Naive B cell (primary cell): Measurements from ENCODE around the gene GMDS. TPM values are rescaled to one million over a fixed set of nuclear protein-coding genes. Genes with fewer than 3 reads are reported as not detected.
A peak's percentile ranks its signal among the peaks of the same experiment; 100 is the strongest.

Experiments used
- ATAC-seq, 2 donors: fragments of 150-1000 bp; cut with Tn5 transposase; 2 replicates each; pipeline ENCODE4 v1.10.0; 2021; ENCODE audit warnings: low read depth in 2 of 2, mild to moderate bottlenecking in 2 of 2, moderate library complexity in 2 of 2
- DNase-seq: peaks from one replicate; pipeline ENCODE4 v3.0.0; 2022
- H3K27ac Mint-ChIP-seq, 6 donors: one replicate each; pipeline ENCODE4 v1.8.0; 2020 to 2022; ENCODE audit warnings: mild to moderate bottlenecking in 6 of 6, mixed read lengths in 6 of 6, moderate library complexity in 5 of 6, inconsistent platforms in 2 of 6
- H3K27me3 Mint-ChIP-seq, 3 donors: one replicate each; pipeline ENCODE4 v1.8.0; 2021 to 2022; ENCODE audit warnings: mixed read lengths in 3 of 3, mild to moderate bottlenecking in 1 of 3
- H3K36me3 Mint-ChIP-seq, 2 donors: one replicate each; pipeline ENCODE4 v1.8.0; 2020 to 2022; ENCODE audit warnings: mixed read lengths in 2 of 2, inconsistent platforms in 1 of 2, mild to moderate bottlenecking in 1 of 2
- H3K4me1 Mint-ChIP-seq, 3 donors: one replicate each; pipeline ENCODE4 v1.8.0; 2020 to 2022; ENCODE audit warnings: mixed read lengths in 3 of 3, inconsistent platforms in 1 of 3, mild to moderate bottlenecking in 1 of 3, moderate library complexity in 1 of 3
- H3K4me3 Mint-ChIP-seq, 8 donors: one replicate each; pipeline ENCODE4 v1.8.0; 2020 to 2022; ENCODE audit warnings: mild to moderate bottlenecking in 8 of 8, mixed read lengths in 8 of 8, moderate library complexity in 8 of 8, inconsistent platforms in 2 of 8
- H3K9me3 Mint-ChIP-seq, 7 donors: one replicate each; pipeline ENCODE4 v1.8.0; 2020 to 2022; ENCODE audit warnings: mixed read lengths in 7 of 7, mild to moderate bottlenecking in 5 of 7, inconsistent platforms in 2 of 7, moderate library complexity in 1 of 7
- polyA plus RNA-seq, 6 donors: library from polyadenylated mRNA; unstranded; fragments of 300-500 nt; fragmentation: Illumina TruSeq; gene quantifications; one replicate each; pipeline ENCODE4 v1.2.3, GENCODE V29; 2021; ENCODE audit warnings: low read depth in 6 of 6

Gene GMDS
- polyA plus RNA-seq, 6 donors from 2014 or later = 12.7 to 23.3 (median 14.7) TPM

- H3K36me3 Mint-ChIP-seq = no peaks in the 10 kb centered on the region
- DNase-seq (no peak), ATAC-seq (no peak)
- peaks cover 0 to 3% (median 0%) of the 10 kb centered on the region in 3 donors for H3K4me1 Mint-ChIP-seq
- no peak overlapping the region for H3K27ac Mint-ChIP-seq
- no peaks in the 10 kb centered on the region for H3K27me3 Mint-ChIP-seq
- no peaks in the 10 kb centered on the region for H3K9me3 Mint-ChIP-seq
- H3K4me3 Mint-ChIP-seq = no peak overlapping the region
Observed at GRCh38 chr6:2035826-2036709, 209.3 kb downstream of the GMDS start.

GRCh38 chr6:2035046-2035445, 210.4 kb downstream of the GMDS start:
- no peaks in the 10 kb centered on the region for H3K36me3 Mint-ChIP-seq
- ATAC-seq = no peak
- no peak overlapping the region for H3K4me3 Mint-ChIP-seq
- no peaks in the 10 kb centered on the region for H3K9me3 Mint-ChIP-seq
- no peak overlapping the region for H3K27ac Mint-ChIP-seq
- DNase-seq = no peak
- no peaks in the 10 kb centered on the region for H3K27me3 Mint-ChIP-seq
- H3K4me1 Mint-ChIP-seq = peaks cover 0 to 3% (median 0%) of the 10 kb centered on the region in 3 donors

- H3K9me3 Mint-ChIP-seq = no peaks in the 10 kb centered on the region
- peak overlapping the region in 1 of 6 donors; percentile 70 for H3K27ac Mint-ChIP-seq
- no peak for DNase-seq
- no peaks in the 10 kb centered on the region for H3K36me3 Mint-ChIP-seq
- H3K4me3 Mint-ChIP-seq = no peak overlapping the region
- ATAC-seq = no peak
- no peaks in the 10 kb centered on the region for H3K27me3 Mint-ChIP-seq
- peaks cover 0 to 3% (median 0%) of the 10 kb centered on the region in 3 donors for H3K4me1 Mint-ChIP-seq
Observed at GRCh38 chr6:2034256-2034655, 211.1 kb downstream of the GMDS start.

- H3K36me3 Mint-ChIP-seq = no peaks in the 10 kb centered on the region
- no peaks in the 10 kb centered on the region for H3K9me3 Mint-ChIP-seq
- H3K4me1 Mint-ChIP-seq = peaks cover 5 to 7% (median 6%) of the 10 kb centered on the region in 3 donors
- no peak overlapping the region for H3K27ac Mint-ChIP-seq
- H3K27me3 Mint-ChIP-seq = no peaks in the 10 kb centered on the region
- DNase-seq (no peak), ATAC-seq (no peak)
- no peak overlapping the region for H3K4me3 Mint-ChIP-seq
Observed at GRCh38 chr6:2033544-2033943, 211.9 kb downstream of the GMDS start.

- no peaks in the 10 kb centered on the region for H3K27me3 Mint-ChIP-seq
- H3K27ac Mint-ChIP-seq = peak overlapping the region in 1 of 6 donors; percentile 57
- H3K4me1 Mint-ChIP-seq = peaks cover 10 to 13% (median 13%) of the 10 kb centered on the region in 3 donors
- H3K36me3 Mint-ChIP-seq = no peaks in the 10 kb centered on the region
- DNase-seq = no peak
- no peak overlapping the region for H3K4me3 Mint-ChIP-seq
- ATAC-seq = no peak
- H3K9me3 Mint-ChIP-seq = no peaks in the 10 kb centered on the region
Observed at GRCh38 chr6:2030682-2031244, 214.6 kb downstream of the GMDS start.

- no peak overlapping the region for H3K4me3 Mint-ChIP-seq
- ATAC-seq (no peak), DNase-seq (no peak)
- no peaks in the 10 kb centered on the region for H3K36me3 Mint-ChIP-seq
- H3K27ac Mint-ChIP-seq = no peak overlapping the region
- H3K9me3 Mint-ChIP-seq = no peaks in the 10 kb centered on the region
- peaks cover 10 to 13% (median 10%) of the 10 kb centered on the region in 3 donors for H3K4me1 Mint-ChIP-seq
- H3K27me3 Mint-ChIP-seq = no peaks in the 10 kb centered on the region
Observed at GRCh38 chr6:2029952-2030351, 215.5 kb downstream of the GMDS start.

- no peak for DNase-seq
- Mint-ChIP-seq H3K4me3 (no peak overlapping the region), H3K9me3 (no peaks in the 10 kb centered on the region), H3K36me3 (no peaks in the 10 kb centered on the region), H3K4me1 (peaks cover 10 to 13% (median 13%) of the 10 kb centered on the region in 3 donors), H3K27ac (peak overlapping the region in 1 of 6 donors; percentile 54), H3K27me3 (no peaks in the 10 kb centered on the region)
- no peak for ATAC-seq
Observed at GRCh38 chr6:2029130-2029794, 216.1 kb downstream of the GMDS start.

- Mint-ChIP-seq H3K9me3 (no peaks in the 10 kb centered on the region), H3K27ac (no peak overlapping the region), H3K4me1 (peaks cover 10 to 18% (median 13%) of the 10 kb centered on the region in 3 donors), H3K27me3 (no peaks in the 10 kb centered on the region), H3K4me3 (no peak overlapping the region), H3K36me3 (no peaks in the 10 kb centered on the region)
- ATAC-seq = peak; percentile 82 to 91
- peak; percentile 18 for DNase-seq
Observed at GRCh38 chr6:2028457-2029038, 216.9 kb downstream of the GMDS start.

GRCh38 chr6:2026133-2026532, 219.3 kb downstream of the GMDS start:
- no peak overlapping the region for H3K27ac Mint-ChIP-seq
- no peak overlapping the region for H3K4me3 Mint-ChIP-seq
- H3K4me1 Mint-ChIP-seq = peaks cover 10 to 18% (median 13%) of the 10 kb centered on the region in 3 donors
- no peaks in the 10 kb centered on the region for H3K27me3 Mint-ChIP-seq
- H3K36me3 Mint-ChIP-seq = no peaks in the 10 kb centered on the region
- ATAC-seq (no peak), DNase-seq (no peak)
- no peaks in the 10 kb centered on the region for H3K9me3 Mint-ChIP-seq

- Mint-ChIP-seq H3K4me3 (peak overlapping the region in 1 of 8 donors; percentile 53), H3K27me3 (no peaks in the 10 kb centered on the region), H3K9me3 (no peaks in the 10 kb centered on the region), H3K4me1 (peaks cover 0 to 14% (median 9%) of the 10 kb centered on the region in 3 donors), H3K27ac (peak overlapping the region in 2 of 6 donors; percentile 44 to 84), H3K36me3 (no peaks in the 10 kb centered on the region)
- ATAC-seq (no peak), DNase-seq (no peak)
Observed at GRCh38 chr6:2021713-2022125, 223.7 kb downstream of the GMDS start.

- no peak for DNase-seq
- Mint-ChIP-seq H3K9me3 (peaks cover 0 to 4% (median 0%) of the 10 kb centered on the region in 7 donors), H3K4me3 (no peak overlapping the region), H3K27ac (no peak overlapping the region), H3K4me1 (peaks cover 0 to 14% (median 9%) of the 10 kb centered on the region in 3 donors), H3K36me3 (peaks cover 0 to 8% of the 10 kb centered on the region in 2 donors), H3K27me3 (no peaks in the 10 kb centered on the region)
- no peak for ATAC-seq
Observed at GRCh38 chr6:2020909-2021308, 224.5 kb downstream of the GMDS start.

GRCh38 chr6:2019051-2019450, 226.4 kb downstream of the GMDS start:
- Mint-ChIP-seq H3K27me3 (no peaks in the 10 kb centered on the region), H3K27ac (peak overlapping the region in 1 of 6 donors; percentile 36), H3K4me3 (no peak overlapping the region), H3K9me3 (peaks cover 0 to 20% (median 9%) of the 10 kb centered on the region in 7 donors), H3K36me3 (peaks cover 10 to 26% of the 10 kb centered on the region in 2 donors), H3K4me1 (peaks cover 0 to 9% (median 8%) of the 10 kb centered on the region in 3 donors)
- ATAC-seq = no peak
- no peak for DNase-seq

GRCh38 chr6:2016040-2016439, 229.4 kb downstream of the GMDS start:
- Mint-ChIP-seq H3K9me3 (peaks cover 2 to 26% (median 12%) of the 10 kb centered on the region in 7 donors), H3K4me1 (peaks cover 1 to 8% (median 5%) of the 10 kb centered on the region in 3 donors), H3K36me3 (peaks cover 14 to 34% of the 10 kb centered on the region in 2 donors), H3K27ac (no peak overlapping the region), H3K4me3 (no peak overlapping the region), H3K27me3 (no peaks in the 10 kb centered on the region)
- no peak for DNase-seq
- ATAC-seq = no peak
